MCF 10A (cell line): ENCODE results near the gene BLOC1S1. TPM values are rescaled to one million over a fixed set of nuclear protein-coding genes. Genes with fewer than 3 reads are reported as not detected.

Experiments used
- BruUV-seq: library from RNA; stranded (reverse); fragments of 400-500 nt; replicated peaks from 2 replicates; lab custom pipeline; 2021; lab: Mats Ljungman, UMichigan
- CTCF ChIA-PET: fragments of 300-600 bp; sonication (Branson Sonifier 250); formaldehyde crosslinking; extraction: SDS; loops from one replicate; lab custom pipeline; 2021; ENCODE audit warnings: antibody characterized with exemption, inconsistent platforms; lab: Yijun Ruan, JAX
- POLR2A ChIA-PET: fragments of 300-600, 350-650 bp; sonication (Branson Sonifier 250); formaldehyde crosslinking; extraction: SDS; loops from one replicate; lab custom pipeline; 2020; ENCODE audit warnings: antibody characterized with exemption, inconsistent platforms; lab: Yijun Ruan, JAX
- DNase-seq: peaks from one replicate; pipeline ENCODE4 v3.0.0-alpha.2; 2018; ENCODE audit not compliant: unreplicated experiment
- H3K27ac Mint-ChIP-seq: one replicate; pipeline ENCODE4 v1.8.0; 2022; ENCODE audit warnings: mild to moderate bottlenecking, low read depth, mixed read lengths; ENCODE audit not compliant: unreplicated experiment
- H3K27me3 Mint-ChIP-seq: one replicate; pipeline ENCODE4 v1.8.0; 2022; ENCODE audit warnings: mixed read lengths; ENCODE audit not compliant: insufficient read depth, unreplicated experiment
- H3K36me3 Mint-ChIP-seq: one replicate; pipeline ENCODE4 v1.8.0; 2022; ENCODE audit warnings: mild to moderate bottlenecking, moderate library complexity, mixed read lengths; ENCODE audit not compliant: insufficient read depth, unreplicated experiment
- H3K4me1 Mint-ChIP-seq: one replicate; pipeline ENCODE4 v1.8.0; 2022; ENCODE audit warnings: mixed read lengths; ENCODE audit not compliant: insufficient read depth, unreplicated experiment
- H3K4me3 Mint-ChIP-seq: one replicate; pipeline ENCODE4 v1.8.0; 2022; ENCODE audit warnings: mild to moderate bottlenecking, moderate library complexity, mixed read lengths; ENCODE audit not compliant: unreplicated experiment
- H3K9me3 Mint-ChIP-seq: one replicate; pipeline ENCODE4 v1.8.0; 2022; ENCODE audit warnings: mixed read lengths; ENCODE audit not compliant: unreplicated experiment
- intact Hi-C: fragments of 100-400 bp; cut with micrococcal nuclease; formaldehyde crosslinking; loops from 2 replicates; pipeline ENCODE4 v1.14.1; 2022
- total RNA-seq: library from RNA; stranded (reverse); gene quantifications from 2 replicates; pipeline ENCODE4 v1.2.3, GENCODE V29; 2022
- TF ChIP-seq, protein P1 (sequence below): fragments of 200-600 bp; IDR thresholded peaks from one replicate; pipeline ENCODE4 v1.8.0; 2022; ENCODE audit warnings: antibody characterized with exemption, mild to moderate bottlenecking; ENCODE audit not compliant: unreplicated experiment

The BLOC1S1 gene
- total RNA-seq, 1 experiment from 2014 or later, result 75.8 TPM

DNA sequence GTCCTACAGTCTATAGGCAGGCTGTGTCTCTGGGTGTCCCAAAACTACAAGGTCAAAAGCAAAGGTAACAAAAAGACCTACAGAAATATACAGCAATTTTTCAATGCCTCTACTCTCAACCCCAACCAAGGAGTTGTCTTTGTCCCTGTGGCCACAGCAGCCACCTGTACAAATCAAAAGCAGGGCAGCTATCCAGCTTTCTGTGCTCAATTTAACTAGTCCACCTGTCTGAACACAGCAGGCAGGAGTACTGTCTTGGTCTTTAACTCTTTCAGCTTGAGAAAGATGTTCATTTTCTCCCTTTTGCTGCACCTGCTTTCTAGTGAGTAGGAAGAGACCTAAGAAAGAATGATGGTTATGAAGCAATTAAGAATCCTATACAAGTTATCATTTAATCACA is 46.8 kb downstream of the BLOC1S1 start:
- BruUV-seq, result no TSS peak
- no peaks in the 10 kb centered on the region for H3K27me3 Mint-ChIP-seq
- intact Hi-C loops, result no loop called here
- peaks cover 6% of the 10 kb centered on the region for H3K4me1 Mint-ChIP-seq
- no peak overlapping the region for H3K27ac Mint-ChIP-seq
- TF ChIP-seq, protein P1, sequence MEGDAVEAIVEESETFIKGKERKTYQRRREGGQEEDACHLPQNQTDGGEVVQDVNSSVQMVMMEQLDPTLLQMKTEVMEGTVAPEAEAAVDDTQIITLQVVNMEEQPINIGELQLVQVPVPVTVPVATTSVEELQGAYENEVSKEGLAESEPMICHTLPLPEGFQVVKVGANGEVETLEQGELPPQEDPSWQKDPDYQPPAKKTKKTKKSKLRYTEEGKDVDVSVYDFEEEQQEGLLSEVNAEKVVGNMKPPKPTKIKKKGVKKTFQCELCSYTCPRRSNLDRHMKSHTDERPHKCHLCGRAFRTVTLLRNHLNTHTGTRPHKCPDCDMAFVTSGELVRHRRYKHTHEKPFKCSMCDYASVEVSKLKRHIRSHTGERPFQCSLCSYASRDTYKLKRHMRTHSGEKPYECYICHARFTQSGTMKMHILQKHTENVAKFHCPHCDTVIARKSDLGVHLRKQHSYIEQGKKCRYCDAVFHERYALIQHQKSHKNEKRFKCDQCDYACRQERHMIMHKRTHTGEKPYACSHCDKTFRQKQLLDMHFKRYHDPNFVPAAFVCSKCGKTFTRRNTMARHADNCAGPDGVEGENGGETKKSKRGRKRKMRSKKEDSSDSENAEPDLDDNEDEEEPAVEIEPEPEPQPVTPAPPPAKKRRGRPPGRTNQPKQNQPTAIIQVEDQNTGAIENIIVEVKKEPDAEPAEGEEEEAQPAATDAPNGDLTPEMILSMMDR, result no peak
- H3K4me3 Mint-ChIP-seq, result no peak overlapping the region
- no peaks in the 10 kb centered on the region for H3K9me3 Mint-ChIP-seq
- POLR2A ChIA-PET, result no interaction called here
- CTCF ChIA-PET, result interaction anchor here (0.8 kb wide), 1 partner anchor 34 kb away, joined by 3 read pairs; no protein-coding TSS in a partner anchor
- DNase-seq, result no peak
- H3K36me3 Mint-ChIP-seq, result peaks cover 78% of the 10 kb centered on the region

GRCh38 chr12:55765736-55766290 is 50.0 kb downstream of the BLOC1S1 start:
- intact Hi-C loops, result no loop called here
- POLR2A ChIA-PET, result interaction anchor here (0.7 to 1.0 kb wide), 2 partner anchors 13 to 446 kb away, joined by 3 read pairs; no protein-coding TSS in a partner anchor
- BruUV-seq, result no TSS peak
- H3K36me3 Mint-ChIP-seq, result peaks cover 70% of the 10 kb centered on the region
- no peaks in the 10 kb centered on the region for H3K9me3 Mint-ChIP-seq
- no peak overlapping the region for H3K27ac Mint-ChIP-seq
- CTCF ChIA-PET, result interaction anchor here (0.6 kb wide), 1 partner anchor 190 kb away, joined by 3 read pairs; no protein-coding TSS in a partner anchor
- no peak for DNase-seq
- H3K4me3 Mint-ChIP-seq, result no peak overlapping the region
- H3K27me3 Mint-ChIP-seq, result no peaks in the 10 kb centered on the region
- TF ChIP-seq, protein P1, result no peak
- peaks cover 6% of the 10 kb centered on the region for H3K4me1 Mint-ChIP-seq

GRCh38 chr12:55767156-55767555 is 51.3 kb downstream of the BLOC1S1 start:
- TF ChIP-seq, protein P1, result no peak
- H3K36me3 Mint-ChIP-seq, result peaks cover 70% of the 10 kb centered on the region
- no peaks in the 10 kb centered on the region for H3K4me1 Mint-ChIP-seq
- ChIA-PET CTCF (interaction anchor here (0.6 to 1.1 kb wide), 3 partner anchors 10 to 262 kb away, joined by 3 to 6 read pairs (median 3); no protein-coding TSS in a partner anchor), POLR2A (interaction anchor here (0.6 kb wide), 1 partner anchor 9 kb away, joined by 3 read pairs; no protein-coding TSS in a partner anchor)
- H3K27me3 Mint-ChIP-seq, result no peaks in the 10 kb centered on the region
- H3K9me3 Mint-ChIP-seq, result no peaks in the 10 kb centered on the region
- no TSS peak for BruUV-seq
- H3K4me3 Mint-ChIP-seq, result no peak overlapping the region
- H3K27ac Mint-ChIP-seq, result no peak overlapping the region
- intact Hi-C loops, result no loop called here
- DNase-seq, result no peak

Other genes starting within 250 kb of the BLOC1S1 start
- gene OR6C70, start 245.9 kb upstream of the BLOC1S1 start, total RNA-seq, result not detected in 2 replicates
- gene OR6C68, start 223.7 kb upstream of the BLOC1S1 start, total RNA-seq, result not detected in 2 replicates
- not detected in 2 replicates for gene OR6C4, start 166.4 kb upstream of the BLOC1S1 start, total RNA-seq
- not detected in 2 replicates for gene OR2AP1, start 143.6 kb upstream of the BLOC1S1 start, total RNA-seq
- gene OR10P1, start 79.2 kb upstream of the BLOC1S1 start, total RNA-seq, result not detected in 2 replicates
- 2.1 and 3.0 TPM in 2 replicates for gene ITGA7, start 8.1 kb upstream of the BLOC1S1 start, total RNA-seq
- gene RDH5, start 4.3 kb downstream of the BLOC1S1 start, total RNA-seq, result 2.5 and 3.9 TPM in 2 replicates
- 552 and 724 TPM in 2 replicates for gene CD63, start 13.0 kb downstream of the BLOC1S1 start, total RNA-seq
- gene GDF11, start 27.1 kb downstream of the BLOC1S1 start, total RNA-seq, result 1.9 TPM in 2 replicates
- 39.2 and 61.1 TPM in 2 replicates for gene SARNP, start 101.7 kb downstream of the BLOC1S1 start, total RNA-seq
- 54.6 and 55.9 TPM in 2 replicates for gene ORMDL2, start 102.0 kb downstream of the BLOC1S1 start, total RNA-seq
- gene DNAJC14, start 113.5 kb downstream of the BLOC1S1 start, total RNA-seq, result 27.3 and 29.9 TPM in 2 replicates
- 3.3 and 3.7 TPM in 2 replicates for gene MMP19, start 126.9 kb downstream of the BLOC1S1 start, total RNA-seq
- gene PYM1, start 211.8 kb downstream of the BLOC1S1 start, total RNA-seq, result 50.5 and 56.5 TPM in 2 replicates
- 177 and 236 TPM in 2 replicates for gene DGKA, start 215.1 kb downstream of the BLOC1S1 start, total RNA-seq
- gene PMEL, start 250.0 kb downstream of the BLOC1S1 start, total RNA-seq, result 0.59 TPM in 1 of 2 replicates, not detected in the other